ENCODE results near the gene ELF5. TPM values are rescaled to one million over a fixed set of nuclear protein-coding genes. Genes with fewer than 3 reads are reported as not detected.

The ELF5 gene
- total and polyA plus RNA-seq, 2 of the 13 experiments (the other 11 are each of a cell fraction or from before 2014, with no cell fraction given), result 0.51 to 2.6 TPM

GRCh38 chr11:34438529-34439507 is 74.8 kb downstream of the ELF5 start, which contains the start of gene CAT (continued):
- TF ChIP-seq MBD4 (IDR thresholded peaks at IDR 0.05; ENCODE audit: borderline replicate concordance, low read length), result no peak
- TF ChIP-seq REPIN1 (CRISPR knock-in tag; IDR thresholded peaks at IDR 0.05; ENCODE audit: borderline replicate concordance, low read depth), result peak; percentile 52; the same call in 1 of the 2 replicates
- no peak for TF ChIP-seq PCBP2 (optimal IDR thresholded peaks at IDR 0.05; ENCODE audit: low read depth, low read length, poor library complexity, severe bottlenecking)
- no peak for TF ChIP-seq ZBTB3 (CRISPR knock-in tag; IDR thresholded peaks at IDR 0.05; ENCODE audit: borderline replicate concordance, low read depth)
- TF ChIP-seq ZNF34 (CRISPR knock-in tag; IDR thresholded peaks at IDR 0.05; ENCODE audit: borderline replicate concordance), result no peak
- TF ChIP-seq ZNF543 (CRISPR knock-in tag; IDR thresholded peaks at IDR 0.05), result peak; percentile 70; the same call in 1 of the 2 replicates
- TF ChIP-seq KDM2A (CRISPR knock-in tag; IDR thresholded peaks at IDR 0.05; ENCODE audit: borderline replicate concordance, low read depth), result peak; percentile 76; the same call in 1 of the 2 replicates
- peak; percentile 46; the same call in 1 of the 2 replicates for TF ChIP-seq HDAC2 (CRISPR knock-in tag; IDR thresholded peaks at IDR 0.05)
- TF ChIP-seq HOXA9 (CRISPR knock-in tag; IDR thresholded peaks at IDR 0.05; ENCODE audit: borderline replicate concordance), result peak; percentile 75; the same call in 1 of the 2 replicates
- peak; percentile 76 for TF ChIP-seq YEATS4 (CRISPR knock-in tag; IDR thresholded peaks at IDR 0.05; ENCODE audit: borderline replicate concordance)
- TF ChIP-seq ZNF484 (CRISPR knock-in tag; IDR thresholded peaks at IDR 0.05; ENCODE audit: borderline replicate concordance, low read depth), result no peak
- peak; percentile 98 for TF ChIP-seq KDM5B (CRISPR knock-in tag; IDR thresholded peaks at IDR 0.05; ENCODE audit: borderline replicate concordance)
- TF ChIP-seq PHF20 (CRISPR knock-in tag; IDR thresholded peaks at IDR 0.05), result peak; percentile 50
- no peak for TF ChIP-seq NFRKB (IDR thresholded peaks at IDR 0.05)
- peak; percentile 54; the same call in 1 of the 2 replicates for TF ChIP-seq THAP11 (CRISPR knock-in tag; IDR thresholded peaks at IDR 0.05)
- no peak for TF ChIP-seq CEBPZ (IDR thresholded peaks at IDR 0.05; ENCODE audit: low read length)
- TF ChIP-seq KDM1A (CRISPR knock-in tag; IDR thresholded peaks at IDR 0.05), result no peak
- TF ChIP-seq CERS6 (CRISPR knock-in tag; IDR thresholded peaks at IDR 0.05), result no peak
- TF ChIP-seq ZFAT (CRISPR knock-in tag; conservative IDR thresholded peaks at IDR 0.05), result 0 out of 2 replicates have a peak, but pooled peaks have one; percentile 60
- TF ChIP-seq ARNTL (CRISPR knock-in tag; IDR thresholded peaks at IDR 0.05), result peak; percentile 82
- no peak for TF ChIP-seq ZNF891 (CRISPR knock-in tag; IDR thresholded peaks at IDR 0.05)
- no peak for TF ChIP-seq GTF3A (CRISPR knock-in tag; conservative IDR thresholded peaks at IDR 0.05)
- no peak for TF ChIP-seq ZNF660 (CRISPR knock-in tag; IDR thresholded peaks at IDR 0.05; ENCODE audit: borderline replicate concordance, low read depth)
- no peak for TF ChIP-seq ZNF280B (CRISPR knock-in tag; IDR thresholded peaks at IDR 0.05; ENCODE audit: borderline replicate concordance)

All from HepG2 (cell line).